RCC 7860 (cell line): ENCODE measurements around the gene SF3B6.
"Not testable (repeated sequence)": the region's sequence is repeated elsewhere in the genome, so short reads cannot be mapped to it uniquely, and the experiment has no call there.

ENCODE experiments used
- DNase-seq: peaks from one replicate; pipeline ENCODE4 v3.0.0-alpha.2; 2015; ENCODE audit warnings: low spot score
- FAIRE-seq: peaks from 2 replicates; lab custom pipeline; 2012; peaks lifted over from hg19 to GRCh38; lab: Jason Lieb, UNC

SF3B6 gene

DNA sequence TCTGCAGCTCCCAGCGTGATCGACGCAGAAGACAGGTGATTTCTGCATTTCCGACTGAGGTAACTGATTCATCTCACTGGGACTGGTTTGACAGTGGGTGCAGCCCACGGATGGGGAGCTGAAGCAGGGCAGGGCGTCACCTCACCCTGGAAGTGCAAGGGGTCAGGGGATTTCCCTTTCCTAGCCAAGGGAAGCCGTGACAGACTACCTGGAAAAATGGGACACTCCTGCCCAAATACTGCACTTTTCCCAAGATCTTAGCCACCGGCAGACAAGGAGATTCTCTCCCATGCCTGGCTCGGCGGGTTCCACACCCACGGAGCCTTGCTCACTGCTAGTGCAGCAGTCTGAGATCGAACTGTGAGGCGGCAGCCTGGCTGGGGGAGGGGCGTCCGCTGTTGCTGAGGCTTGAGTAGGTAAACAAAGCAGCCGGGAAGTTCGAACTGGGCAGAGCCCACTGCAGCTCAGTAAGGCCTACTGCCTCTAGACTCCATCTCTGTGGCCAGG is 19.1 kb upstream of the SF3B6 start:
- not testable (repeated sequence) for FAIRE-seq, DNase-seq

DNA sequence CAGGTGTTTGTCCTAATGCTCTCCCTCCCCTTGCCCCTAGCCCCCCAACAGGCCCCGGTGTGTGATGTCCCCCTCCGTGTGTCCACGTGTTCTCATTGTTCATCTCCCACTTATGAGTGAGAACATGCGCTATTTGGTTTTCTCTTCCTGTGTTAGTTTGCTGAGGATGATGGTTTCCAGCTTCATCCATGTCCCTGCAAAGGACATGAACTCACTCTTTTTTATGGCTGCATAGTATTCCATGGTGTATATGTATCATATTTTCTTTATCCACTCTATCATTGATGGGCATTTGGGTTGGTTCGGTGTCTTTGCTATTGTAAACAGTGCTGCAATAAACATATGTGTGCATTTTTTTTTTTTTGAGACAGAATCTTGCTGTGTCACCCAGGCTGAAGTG is 17.1 kb upstream of the SF3B6 start:
- DNase-seq, FAIRE-seq: not testable (repeated sequence)

DNA sequence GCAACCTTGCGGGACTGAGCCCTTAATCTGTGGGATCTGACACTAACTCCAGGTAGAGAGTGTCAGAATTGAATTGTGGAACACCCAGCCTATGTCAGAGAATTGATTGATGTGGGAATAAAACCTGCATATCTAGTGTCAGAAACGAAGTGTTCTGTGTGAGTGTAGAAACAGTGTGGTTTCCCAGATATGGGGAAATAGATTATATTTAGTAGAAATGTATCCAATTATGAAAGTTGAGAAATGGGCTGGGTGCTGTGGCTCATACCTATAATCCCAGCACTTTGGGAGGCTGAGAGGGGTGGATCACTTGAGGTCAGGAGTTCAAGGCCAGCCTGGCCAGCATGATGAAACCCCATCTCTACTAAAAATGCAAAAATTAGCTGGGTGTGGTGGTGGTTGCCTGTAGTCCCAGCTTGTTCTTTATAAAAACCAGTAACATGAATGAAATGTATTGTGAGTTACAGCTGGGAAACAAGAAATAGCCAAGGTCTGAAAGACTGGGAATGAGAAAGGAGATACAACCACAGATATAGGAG is 12.8 kb upstream of the SF3B6 start:
- FAIRE-seq (no peak), DNase-seq (no peak)

DNA sequence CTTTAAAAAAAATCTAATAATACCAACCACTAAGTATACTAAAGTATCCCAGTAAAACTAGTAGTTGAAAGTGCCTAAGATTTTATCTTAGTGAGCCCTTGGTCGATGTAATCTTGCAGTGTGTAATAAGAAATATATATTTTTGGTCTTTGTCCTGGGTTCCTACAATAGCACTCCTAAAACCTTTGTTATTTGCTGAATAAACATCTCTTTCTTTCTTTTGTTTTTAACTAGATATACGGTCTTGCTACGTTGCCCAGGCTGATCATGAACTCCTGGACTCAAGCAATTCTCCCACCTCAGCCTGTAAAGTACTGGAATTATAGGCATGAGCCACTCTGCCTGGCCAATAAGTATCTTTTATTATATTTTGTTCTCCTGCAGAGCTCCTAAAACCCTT is 10.9 kb upstream of the SF3B6 start:
- no peak for FAIRE-seq
- no peak for DNase-seq

DNA sequence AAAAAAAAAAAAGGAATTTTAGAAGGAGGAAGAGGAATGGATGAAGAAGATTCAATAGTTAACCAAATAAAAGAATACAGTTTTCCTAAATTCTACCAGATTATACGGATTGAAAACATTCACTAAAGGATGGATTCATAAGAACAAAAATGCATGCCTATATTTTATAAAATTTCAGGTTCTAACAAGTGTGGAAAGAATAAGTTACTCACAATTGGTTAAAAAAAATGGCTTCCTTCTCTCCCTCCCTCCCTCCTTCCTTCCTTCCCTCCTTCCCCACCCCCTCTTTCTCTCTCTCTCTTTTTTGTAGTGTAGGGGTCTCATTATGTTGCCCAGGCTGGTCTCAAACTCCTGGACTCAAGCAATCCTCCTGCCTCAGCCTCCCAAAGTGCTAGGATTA is 10.1 kb upstream of the SF3B6 start:
- FAIRE-seq (no peak), DNase-seq (no peak)

DNA sequence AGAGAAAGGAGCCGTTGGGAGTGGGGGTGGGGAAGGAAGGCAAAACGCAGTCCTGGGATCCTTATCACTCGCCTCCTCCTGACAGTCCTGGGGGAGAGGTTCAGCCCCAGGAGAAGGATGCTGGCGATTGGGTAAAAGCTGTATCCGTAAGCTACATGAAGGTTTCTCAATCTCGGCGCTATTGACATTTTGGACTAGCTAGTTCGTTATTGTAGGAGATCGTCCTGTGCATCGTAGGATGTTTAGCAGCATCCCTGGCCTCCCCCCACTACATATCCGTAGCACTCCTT is 9.0 kb upstream of the SF3B6 start:
- DNase-seq, result no peak
- FAIRE-seq, result no peak

DNA sequence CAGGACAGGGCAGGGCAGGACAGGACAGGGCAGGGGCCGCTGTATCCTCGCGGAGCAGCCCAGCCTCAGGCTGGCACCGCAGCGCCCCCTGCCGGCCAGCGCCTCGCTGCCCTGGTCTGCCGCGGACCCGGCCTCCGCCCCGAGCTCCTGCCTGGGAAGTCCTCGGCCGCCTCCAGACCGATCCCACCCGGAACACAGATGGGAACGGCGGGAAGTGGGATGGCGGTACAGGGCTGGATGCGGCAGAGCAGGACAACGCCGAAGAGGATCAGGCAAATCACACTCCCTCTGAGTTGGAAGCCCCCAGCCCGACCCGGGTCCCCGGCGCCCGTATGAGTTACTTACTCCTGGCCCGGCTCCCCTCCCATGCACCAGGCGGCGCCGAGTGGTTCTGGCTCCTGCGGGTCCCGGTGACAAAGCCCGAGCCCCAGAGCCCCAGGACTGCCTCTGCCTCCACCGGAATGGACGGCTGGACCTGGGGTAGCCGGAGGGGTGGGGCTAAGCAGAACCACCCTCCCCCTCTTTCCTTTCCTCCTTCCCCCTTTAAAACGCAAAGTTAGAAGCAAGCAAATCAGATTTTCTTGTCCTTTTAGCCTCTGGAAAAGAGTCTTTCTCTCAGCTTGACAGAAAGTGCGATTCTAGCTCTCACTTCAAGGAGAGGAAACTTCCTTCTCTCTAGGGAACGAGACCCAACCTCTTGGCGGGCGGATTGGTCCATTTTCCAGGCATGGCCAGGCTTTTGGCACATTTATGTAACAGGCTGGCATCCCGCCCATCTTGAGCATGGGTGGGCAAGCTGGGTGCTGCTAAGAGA is 8.5 kb upstream of the SF3B6 start, which contains the start of gene TP53I3:
TSS of gene TP53I3 (minus strand) at position 449 of the 814 bp plus-strand sequence. CDS start 508 bp downstream, outside the sequence.
- FAIRE-seq (no peak), DNase-seq (peak; percentile 76)

DNA sequence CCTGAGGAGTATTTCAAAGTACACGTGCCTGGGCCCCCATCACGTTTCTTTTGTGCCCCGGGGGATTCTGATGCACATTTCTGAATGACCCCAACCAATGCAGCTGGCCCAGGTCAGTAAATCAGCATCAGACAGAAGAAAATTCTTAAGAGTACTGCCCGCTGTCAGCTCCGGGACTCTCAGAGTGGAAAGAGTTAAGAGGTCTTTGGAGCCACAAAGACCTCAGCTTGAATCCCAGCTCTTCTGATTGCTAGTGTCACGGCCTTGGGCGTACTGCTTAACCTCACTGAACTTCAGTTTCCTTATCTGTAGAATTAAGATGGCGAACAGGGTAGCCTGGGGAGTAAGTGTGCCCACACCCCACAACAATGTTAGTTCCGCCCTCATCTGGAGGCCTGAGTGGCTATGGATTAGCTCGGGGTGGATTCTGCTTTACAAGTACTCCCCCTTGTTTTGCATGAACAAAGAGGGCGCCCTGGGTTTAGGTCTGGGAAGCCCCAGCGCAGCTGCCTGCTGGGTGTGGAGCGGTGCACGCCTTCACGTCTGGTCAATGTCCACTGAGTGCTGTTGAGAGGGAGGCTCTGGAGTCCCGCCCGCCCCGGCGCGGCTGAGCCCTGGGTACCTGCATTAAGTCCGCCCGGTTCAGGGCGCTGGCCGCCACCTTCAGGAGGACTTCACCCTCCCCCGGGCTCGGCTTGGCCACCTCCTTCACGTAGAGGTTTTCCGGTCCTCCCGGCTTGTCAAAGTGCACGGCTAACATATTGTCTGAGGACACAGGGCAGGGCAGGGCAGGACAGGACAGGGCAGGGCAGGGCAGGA is 7.7 kb upstream of the SF3B6 start:
- DNase-seq, result no peak
- no peak for FAIRE-seq

DNA sequence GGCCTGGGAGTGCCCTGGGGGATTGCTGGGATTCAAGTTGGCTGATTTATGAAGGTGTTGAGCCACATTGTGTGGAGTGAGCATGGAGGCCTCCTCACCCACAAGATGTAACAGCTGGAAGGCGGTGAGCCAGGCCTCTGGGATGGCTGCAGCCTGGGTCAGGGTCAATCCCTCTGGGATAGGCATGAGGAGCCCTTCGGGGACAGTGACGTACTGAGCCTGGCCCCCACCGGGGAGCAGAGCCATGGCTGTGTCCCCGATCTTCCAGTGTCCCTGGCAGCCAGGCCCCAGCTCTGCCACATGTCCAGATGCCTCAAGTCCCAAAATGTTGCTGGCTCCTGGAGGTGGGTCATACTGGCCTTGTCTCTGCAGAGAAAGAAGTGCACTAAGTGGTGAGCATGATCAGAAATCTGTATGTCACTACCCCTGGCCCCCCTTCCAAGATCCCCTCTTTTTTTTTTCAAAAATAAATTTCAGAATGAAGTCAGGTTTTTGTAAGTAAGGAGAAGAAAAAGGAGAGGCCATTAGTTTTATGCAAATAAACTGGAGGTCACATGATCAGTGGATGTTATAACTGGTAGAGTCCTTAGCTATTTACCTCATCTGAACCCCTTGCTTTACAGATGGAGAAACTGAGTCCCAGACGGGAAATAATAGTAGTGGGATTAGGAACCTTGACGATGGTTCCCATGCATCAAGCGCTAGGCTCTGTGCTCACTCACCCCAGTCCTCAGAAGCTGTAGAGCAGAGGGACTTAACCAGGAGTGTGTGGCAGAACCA is 6.9 kb upstream of the SF3B6 start:
- no peak for DNase-seq
- no peak for FAIRE-seq

DNA sequence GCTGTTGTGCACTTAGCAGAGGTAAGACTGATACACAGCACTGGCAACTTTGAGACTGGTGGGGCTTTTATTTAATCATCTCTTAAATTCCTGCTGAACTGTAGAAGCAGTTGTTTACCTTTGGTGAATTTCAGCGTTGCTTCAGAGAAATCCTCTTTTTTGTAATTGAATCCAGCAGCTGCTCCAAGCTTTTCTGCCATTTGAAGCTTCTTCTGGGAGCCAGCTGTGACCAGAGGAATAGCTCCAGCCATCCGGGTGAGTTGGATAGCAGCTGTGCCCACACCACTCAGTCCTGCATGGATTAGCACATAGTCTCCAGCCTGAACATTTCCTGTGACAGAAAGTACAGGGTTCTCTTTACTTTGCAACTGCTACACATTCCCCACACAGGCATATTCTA is 4.6 kb upstream of the SF3B6 start:
- FAIRE-seq (no peak), DNase-seq (no peak)

DNA sequence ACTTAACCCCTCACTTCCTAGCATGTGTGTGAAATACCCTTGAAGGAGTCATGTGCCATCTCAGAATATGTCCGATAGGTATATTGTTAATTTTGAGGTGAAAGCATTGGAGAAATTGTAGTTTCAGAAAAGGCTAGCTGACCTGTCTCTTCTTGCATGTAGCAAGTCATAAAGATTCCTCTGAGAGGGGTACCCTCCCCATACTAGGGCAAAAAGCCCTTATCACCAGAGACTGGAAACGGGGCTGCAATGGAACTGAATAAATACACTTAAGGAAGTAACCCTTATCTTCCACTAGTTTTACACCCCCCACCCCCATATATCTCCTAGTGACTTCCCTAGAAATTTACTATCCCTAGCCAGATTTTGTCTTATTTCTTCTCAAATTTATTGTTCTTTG is 1.8 kb upstream of the SF3B6 start:
- no peak for DNase-seq
- FAIRE-seq, result no peak

DNA sequence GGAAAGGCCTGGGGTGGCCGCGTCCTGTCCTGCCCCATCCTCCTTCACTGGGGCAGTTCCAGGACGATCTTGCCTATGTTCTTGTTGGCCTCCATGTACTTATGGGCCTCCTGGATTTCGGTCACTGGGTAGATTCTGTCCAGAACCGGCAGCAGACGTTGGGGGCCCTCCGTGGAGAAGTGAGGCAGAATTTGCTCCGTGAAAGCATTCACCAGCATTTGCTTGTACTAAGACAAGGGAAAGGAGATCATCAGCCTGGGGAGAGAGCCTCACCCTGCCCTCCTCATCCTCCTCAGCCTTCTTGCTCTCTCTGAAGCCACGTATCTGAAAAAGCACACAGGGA is 1.4 kb upstream of the SF3B6 start:
- FAIRE-seq, result no peak
- no peak for DNase-seq

DNA sequence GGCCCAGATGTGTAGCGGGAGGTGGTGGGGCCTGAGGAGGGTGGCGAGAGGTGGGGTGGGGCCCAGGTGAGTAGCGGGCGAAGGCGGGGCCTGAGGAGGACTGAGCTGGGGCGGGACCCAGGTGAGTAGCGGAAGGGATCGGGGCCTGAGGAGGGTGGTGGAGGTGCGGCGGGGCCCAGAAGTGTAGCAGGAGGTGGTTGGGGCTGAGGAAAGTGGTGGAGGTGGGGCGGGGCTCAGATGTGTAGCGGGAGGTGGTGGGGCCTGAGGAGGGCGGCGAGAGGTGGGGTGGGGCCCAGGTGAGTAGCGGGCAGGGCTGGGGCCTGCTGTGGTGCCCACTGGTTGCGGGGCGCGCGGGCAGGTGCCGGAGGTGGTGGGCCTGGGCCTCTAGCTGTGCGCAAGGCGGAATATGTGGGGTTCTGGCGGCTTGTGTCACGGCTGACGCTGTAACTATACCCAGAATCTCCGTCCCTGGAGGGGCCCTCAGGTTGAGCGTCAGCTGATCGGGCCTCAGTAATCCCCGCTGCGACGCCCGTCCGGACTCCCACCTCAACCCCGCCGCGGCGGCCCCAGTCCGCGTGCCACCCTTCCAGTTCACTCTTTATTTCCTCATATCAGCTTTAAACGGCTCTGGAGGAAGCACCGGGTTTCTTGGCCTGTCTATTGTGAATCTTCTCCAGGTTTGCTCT is 866 bp upstream of the SF3B6 start:
- FAIRE-seq (no peak), DNase-seq (no peak)

DNA sequence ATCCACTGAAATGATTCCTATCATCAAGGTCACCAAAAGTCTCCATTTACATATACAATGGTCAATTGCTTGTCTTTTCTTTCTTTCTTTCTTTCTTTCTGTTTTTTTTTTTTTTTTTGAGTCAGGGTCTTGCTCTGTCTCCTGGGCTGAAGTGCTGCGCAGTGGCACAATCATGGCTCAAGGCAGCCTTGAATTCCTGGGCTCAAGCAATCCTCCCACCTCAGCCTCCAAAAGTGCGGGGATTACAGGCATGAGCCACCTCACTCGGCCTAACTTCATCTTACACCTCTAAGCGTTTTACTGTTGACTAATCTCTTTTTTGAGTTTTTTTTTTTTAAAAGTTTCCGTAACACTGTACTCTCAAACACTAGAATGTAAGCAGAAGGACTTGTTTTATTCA is 867 bp downstream of the SF3B6 start:
- DNase-seq, result no peak
- FAIRE-seq, result no peak

DNA sequence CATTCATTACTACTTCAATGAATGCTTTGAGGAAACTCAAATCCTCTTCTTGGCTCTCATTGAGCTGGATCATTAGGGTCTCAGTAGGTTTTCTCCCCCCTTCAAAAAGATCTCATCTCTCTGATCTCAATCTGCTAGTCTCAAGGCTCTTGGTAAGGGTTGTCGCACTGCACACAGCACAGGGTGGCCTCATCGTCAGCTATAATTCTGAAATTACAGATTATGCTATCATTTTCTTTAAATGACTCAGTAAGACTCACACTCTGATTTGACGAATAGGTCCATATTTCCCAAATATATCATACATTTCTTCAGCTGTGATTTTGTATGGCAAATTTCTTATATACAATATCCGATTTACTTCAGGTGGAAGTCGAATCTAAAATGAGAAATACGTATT is 2.3 kb downstream of the SF3B6 start:
- DNase-seq, result no peak
- no peak for FAIRE-seq

DNA sequence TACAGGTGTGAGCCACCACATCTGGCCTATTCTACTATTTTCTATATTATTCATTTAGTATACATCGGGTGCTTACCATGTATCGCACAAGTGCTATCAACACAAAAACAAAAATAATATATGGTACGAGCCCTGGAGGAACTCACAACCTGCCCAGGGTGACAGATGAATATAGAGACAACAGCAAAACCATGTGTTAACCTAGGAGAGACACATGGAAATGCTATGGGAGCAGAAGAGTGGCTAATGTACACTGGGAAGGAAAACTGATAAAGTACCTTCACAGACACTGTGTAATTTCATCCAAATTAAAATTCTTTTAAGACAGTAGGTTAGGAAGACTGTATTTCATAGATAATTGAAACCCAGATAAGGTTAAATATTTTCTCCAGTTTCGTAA is 3.9 kb downstream of the SF3B6 start:
- no peak for FAIRE-seq

DNA sequence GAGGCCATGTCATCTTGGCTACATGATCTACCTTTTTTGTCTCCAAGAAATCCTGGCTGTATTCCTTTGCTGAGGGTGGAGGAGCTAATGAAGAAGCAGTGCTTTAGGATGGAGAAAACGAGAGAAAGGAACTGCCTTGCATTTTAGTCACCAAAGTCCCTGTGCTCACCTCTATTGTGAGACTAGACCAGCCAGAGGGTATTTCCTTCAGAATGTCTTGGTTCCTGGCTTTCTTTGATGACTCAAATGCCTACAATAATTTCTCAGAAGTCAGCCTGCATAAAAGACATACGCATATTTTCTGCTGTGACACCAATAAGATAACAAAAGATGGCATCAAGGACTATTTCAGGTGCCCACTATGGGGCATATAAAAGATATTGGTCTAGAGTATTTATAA is 10.8 kb downstream of the SF3B6 start:
- no peak for FAIRE-seq
- no peak for DNase-seq

More for the DNA sequence above, 3.9 kb downstream of the SF3B6 start:
- DNase-seq, result no peak

DNA sequence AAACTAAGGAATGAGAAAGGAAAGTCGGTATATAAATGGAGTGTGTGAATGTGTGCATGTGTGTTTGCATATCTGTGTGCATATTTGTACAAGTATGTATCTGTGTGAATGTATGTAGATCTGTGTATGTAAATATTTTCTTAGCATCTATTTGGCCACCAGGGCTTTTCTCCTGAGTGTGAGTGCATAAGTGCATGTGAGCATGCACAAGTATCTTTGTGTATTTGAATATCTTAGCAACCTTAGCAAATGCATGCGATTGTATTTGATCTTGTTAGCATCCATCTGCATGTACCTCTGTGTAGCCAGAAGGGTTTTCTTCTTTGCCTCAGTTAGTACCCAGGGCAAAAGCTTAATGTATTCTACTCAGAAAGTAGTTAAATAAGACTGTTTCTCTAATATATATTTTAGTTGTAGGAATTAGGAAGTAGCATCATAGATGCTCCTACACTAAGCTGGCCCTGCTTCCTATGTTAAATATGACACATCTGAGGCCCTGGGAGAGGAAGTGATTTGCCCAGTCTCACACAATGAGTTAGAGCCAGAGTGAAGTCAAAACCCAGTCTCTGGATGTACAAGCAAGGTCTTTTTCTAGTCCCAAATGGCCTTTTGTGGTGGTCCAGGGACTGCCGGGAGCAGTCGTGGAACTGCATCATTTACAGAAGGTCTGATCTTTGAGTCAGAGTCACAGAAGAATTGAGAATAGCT is 17.4 kb downstream of the SF3B6 start:
- FAIRE-seq (no peak), DNase-seq (no peak)

DNA sequence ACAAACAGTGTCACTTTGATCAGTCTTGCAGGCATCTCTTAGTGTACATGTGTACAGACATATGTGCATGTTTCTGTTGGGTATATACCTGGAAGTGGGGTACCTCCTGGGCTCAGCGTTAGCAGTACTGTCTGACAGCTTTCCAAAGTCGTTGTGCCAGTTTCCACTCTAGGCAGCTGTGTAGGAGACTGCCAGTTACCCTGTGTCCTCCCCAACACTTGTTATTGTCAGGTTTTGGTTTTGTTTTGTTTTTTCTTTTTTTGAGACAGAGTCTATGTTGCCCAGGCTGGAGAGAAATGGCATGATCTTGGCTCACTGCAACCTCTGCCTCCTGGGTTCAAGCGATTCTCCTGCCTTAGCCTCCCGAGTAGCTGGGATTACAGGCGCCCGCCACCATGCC is 20.4 kb downstream of the SF3B6 start:
- FAIRE-seq (no peak), DNase-seq (no peak)
